Stomach (tissue), 4 donors: ENCODE results near the gene F7.

ENCODE experiments used
- POLR2A ChIP-seq, 4 donors: fragments of 450-650 bp; IDR thresholded peaks; one replicate each; pipeline ENCODE4 v1.6.1; 2016; ENCODE audit warnings: antibody characterized with exemption in 4 of 4, control low read depth in 2 of 4, mild to moderate bottlenecking in 1 of 4, moderate library complexity in 1 of 4
- POLR2AphosphoS5 ChIP-seq, 3 donors: sonication (generic); formaldehyde crosslinking; IDR thresholded peaks; one replicate each; pipeline ENCODE4 v1.6.1; 2016; ENCODE audit warnings: antibody characterized with exemption in 3 of 3
- TF ChIP-seq, protein P1 (sequence below), 7 experiments: fragments of 450-650 bp in 4 of 7; fragments of 200-600 bp in 3 of 7; sonication (generic) in 3 of 7; IDR thresholded peaks; one replicate each; pipeline ENCODE4 v1.5.1; 2016 to 2019; ENCODE audit warnings: antibody characterized with exemption in 7 of 7, control low read depth in 2 of 7, mild to moderate bottlenecking in 1 of 7

DNA sequence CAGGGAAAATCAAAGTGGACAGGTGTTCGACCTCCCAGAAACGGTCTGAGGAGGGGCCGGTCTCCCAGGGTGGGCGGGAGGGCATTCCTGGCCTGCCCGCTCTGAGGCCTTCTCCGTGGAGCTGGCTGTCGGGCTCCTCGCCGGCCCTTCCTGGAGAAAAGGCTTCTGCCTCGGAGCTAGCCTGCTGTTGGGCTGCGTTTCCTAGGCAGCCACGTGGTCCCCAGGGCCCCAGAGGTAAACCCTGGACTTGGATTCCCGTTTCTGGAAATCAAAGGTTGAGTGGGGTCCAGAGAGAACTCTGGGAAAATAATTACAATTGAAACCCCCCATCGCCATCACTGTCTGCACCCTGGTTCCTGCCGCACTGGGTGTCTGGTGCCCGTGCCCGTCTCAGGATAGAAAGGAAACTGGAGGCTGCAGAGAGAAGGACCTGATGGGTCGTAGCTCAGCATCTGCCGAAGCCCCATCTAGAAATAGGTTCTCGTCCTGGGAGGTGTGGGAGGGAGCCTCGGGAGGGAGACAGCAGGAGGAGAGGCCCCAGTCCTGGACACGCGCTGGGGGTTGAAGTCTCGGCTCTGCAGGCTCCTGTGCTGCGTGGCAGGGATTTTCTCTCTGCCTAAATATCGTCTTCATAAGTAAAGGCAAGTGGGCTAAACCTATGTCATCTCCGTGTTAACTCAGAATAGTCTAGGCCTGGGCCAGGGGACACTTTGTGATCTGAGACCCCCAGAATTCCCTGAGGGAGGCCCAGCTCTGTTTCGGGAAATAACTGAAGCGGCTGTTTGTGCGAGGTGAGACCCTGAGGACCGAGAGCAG is 45.2 kb downstream of the F7 start:
- TF ChIP-seq, protein P1, sequence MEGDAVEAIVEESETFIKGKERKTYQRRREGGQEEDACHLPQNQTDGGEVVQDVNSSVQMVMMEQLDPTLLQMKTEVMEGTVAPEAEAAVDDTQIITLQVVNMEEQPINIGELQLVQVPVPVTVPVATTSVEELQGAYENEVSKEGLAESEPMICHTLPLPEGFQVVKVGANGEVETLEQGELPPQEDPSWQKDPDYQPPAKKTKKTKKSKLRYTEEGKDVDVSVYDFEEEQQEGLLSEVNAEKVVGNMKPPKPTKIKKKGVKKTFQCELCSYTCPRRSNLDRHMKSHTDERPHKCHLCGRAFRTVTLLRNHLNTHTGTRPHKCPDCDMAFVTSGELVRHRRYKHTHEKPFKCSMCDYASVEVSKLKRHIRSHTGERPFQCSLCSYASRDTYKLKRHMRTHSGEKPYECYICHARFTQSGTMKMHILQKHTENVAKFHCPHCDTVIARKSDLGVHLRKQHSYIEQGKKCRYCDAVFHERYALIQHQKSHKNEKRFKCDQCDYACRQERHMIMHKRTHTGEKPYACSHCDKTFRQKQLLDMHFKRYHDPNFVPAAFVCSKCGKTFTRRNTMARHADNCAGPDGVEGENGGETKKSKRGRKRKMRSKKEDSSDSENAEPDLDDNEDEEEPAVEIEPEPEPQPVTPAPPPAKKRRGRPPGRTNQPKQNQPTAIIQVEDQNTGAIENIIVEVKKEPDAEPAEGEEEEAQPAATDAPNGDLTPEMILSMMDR (IDR thresholded peaks at IDR 0.05): no peak
- TF ChIP-seq POLR2AphosphoS5 (IDR thresholded peaks at IDR 0.05) (no peak), POLR2A (IDR thresholded peaks at IDR 0.05) (no peak)
